Measurements from ENCODE around the gene SUPT16H. TPM values are rescaled to one million over a fixed set of nuclear protein-coding genes. Genes with fewer than 3 reads are reported as not detected.

The SUPT16H gene
- total RNA-seq, 1 experiment from 2014 or later = 104 TPM

DNA sequence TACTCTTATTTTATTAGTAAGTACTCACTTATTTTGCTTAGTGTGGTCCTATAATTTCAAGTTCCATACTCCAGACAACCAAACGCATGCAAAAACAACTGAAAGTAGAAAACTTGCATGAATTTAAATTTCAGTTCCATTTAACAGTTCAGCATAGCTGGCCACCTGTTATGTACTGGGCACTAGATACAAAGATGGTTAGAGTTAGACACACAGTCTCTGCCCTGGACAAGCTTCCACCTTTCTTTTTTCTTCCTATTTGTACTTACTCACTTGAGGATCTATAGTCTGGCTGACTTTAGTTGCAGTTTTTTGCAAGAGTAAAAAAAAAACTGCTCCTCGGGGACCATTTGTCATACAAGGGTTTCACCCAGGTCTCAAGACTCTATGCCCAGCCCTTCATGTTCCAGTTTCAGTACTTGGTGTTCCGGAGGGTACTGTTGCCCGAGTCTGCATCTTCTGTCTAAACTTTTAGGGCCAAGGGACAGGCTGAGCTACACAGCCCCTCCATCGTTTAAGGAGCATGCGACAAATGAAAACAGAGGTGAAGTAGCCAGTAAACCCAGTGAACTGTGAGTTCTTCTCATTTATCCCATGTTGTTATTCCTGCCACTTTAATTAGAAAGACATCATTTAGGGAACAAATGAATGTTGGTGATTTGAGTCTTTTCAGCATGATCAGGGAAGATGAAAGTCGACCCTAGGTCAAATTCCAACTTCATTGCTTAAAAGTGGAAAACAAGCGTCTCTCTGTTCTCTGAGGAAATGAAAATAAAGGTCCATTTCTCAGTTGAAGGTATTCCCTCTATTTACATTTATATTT, 81.6 kb downstream of the SUPT16H start:
- no peak for DNase-seq (ENCODE audit: low spot score)

Other genes with a start within 250 kb of the SUPT16H start
- gene OR5AU1, start 228.0 kb downstream of the SUPT16H start, total RNA-seq (2014; rRNA removed; shearing (Covaris generic)) = not detected in 2 replicates
- gene HNRNPC, start 114.6 kb downstream of the SUPT16H start, total RNA-seq (2014; rRNA removed; shearing (Covaris generic)) = 1,295 and 1,559 TPM in 2 replicates
- not detected in 2 replicates for gene RPGRIP1, start 103.9 kb downstream of the SUPT16H start, total RNA-seq (2014; rRNA removed; shearing (Covaris generic))
- 19.5 and 26.5 TPM in 2 replicates for gene CHD8, start 72.1 kb upstream of the SUPT16H start, total RNA-seq (2014; rRNA removed; shearing (Covaris generic))
- 17.5 and 22.9 TPM in 2 replicates for gene RAB2B, start 92.9 kb upstream of the SUPT16H start, total RNA-seq (2014; rRNA removed; shearing (Covaris generic))
- gene TOX4, start 93.2 kb upstream of the SUPT16H start, total RNA-seq (2014; rRNA removed; shearing (Covaris generic)) = 12.7 and 14.3 TPM in 2 replicates
- gene METTL3, start 127.3 kb upstream of the SUPT16H start, total RNA-seq (2014; rRNA removed; shearing (Covaris generic)) = 55.3 and 56.8 TPM in 2 replicates
- gene SALL2, start 142.3 kb upstream of the SUPT16H start, total RNA-seq (2014; rRNA removed; shearing (Covaris generic)) = 0.06 and 0.75 TPM in 2 replicates
- gene OR10G3, start 196.1 kb upstream of the SUPT16H start, total RNA-seq (2014; rRNA removed; shearing (Covaris generic)) = not detected in 2 replicates